NB4 (cell line): ENCODE data around the gene LOC128125822.

Experiments used
- DNase-seq: peaks from one replicate; pipeline ENCODE4 v3.0.0; 2010; ENCODE audit warnings: low read depth
- H3K4me3 ChIP-seq: one replicate; pipeline ENCODE4 v1.5.1; 2011; ENCODE audit warnings: mild to moderate bottlenecking, low read depth, low read length, moderate library complexity
- CTCF ChIP-seq: IDR thresholded peaks from one replicate; pipeline ENCODE4 v1.5.1; 2012; ENCODE audit warnings: low read depth, low read length
- MAX ChIP-seq: IDR thresholded peaks from 2 replicates; pipeline ENCODE4 v1.6.1; 2011; ENCODE audit warnings: low read depth, low read length
- MYC ChIP-seq: IDR thresholded peaks from 2 replicates; pipeline ENCODE4 v1.6.1; 2011; ENCODE audit warnings: low read depth, low read length
- POLR2A ChIP-seq: IDR thresholded peaks from 2 replicates; pipeline ENCODE4 v1.6.1; 2011; ENCODE audit warnings: mild to moderate bottlenecking; ENCODE audit not compliant: insufficient read length; ENCODE audit errors: extremely low read depth

LOC128125822 gene

GRCh38 chr6:63537201-63537958 lies 34.9 kb upstream of the LOC128125822 start:
- no peak for DNase-seq
- H3K4me3 ChIP-seq, result no peak overlapping the region
- no peak for TF ChIP-seq POLR2A
- TF ChIP-seq MYC, result no peak
- TF ChIP-seq MAX, result no peak
- no peak for TF ChIP-seq CTCF

GRCh38 chr6:63537959-63538300 lies 34.4 kb upstream of the LOC128125822 start:
- H3K4me3 ChIP-seq, result no peak overlapping the region
- TF ChIP-seq MAX (no peak), MYC (no peak), POLR2A (no peak), CTCF (no peak)
- DNase-seq, result no peak

GRCh38 chr6:63538550-63538949 lies 33.7 kb upstream of the LOC128125822 start:
- TF ChIP-seq MYC (no peak), CTCF (no peak)
- no peak for DNase-seq

GRCh38 chr6:63543001-63543400 lies 29.3 kb upstream of the LOC128125822 start:
- TF ChIP-seq MAX (no peak), CTCF (no peak), MYC (no peak), POLR2A (no peak)
- no peak overlapping the region for H3K4me3 ChIP-seq
- DNase-seq, result no peak

More at GRCh38 chr6:63538550-63538949, 33.7 kb upstream of the LOC128125822 start:
- no peak overlapping the region for H3K4me3 ChIP-seq

GRCh38 chr6:63543982-63544381 lies 28.3 kb upstream of the LOC128125822 start:
- DNase-seq, result no peak
- TF ChIP-seq CTCF, result no peak
- TF ChIP-seq POLR2A, result no peak
- no peak for TF ChIP-seq MYC
- TF ChIP-seq MAX, result no peak
- no peak overlapping the region for H3K4me3 ChIP-seq

GRCh38 chr6:63546236-63546635 lies 26.0 kb upstream of the LOC128125822 start:
- no peak for DNase-seq
- no peak overlapping the region for H3K4me3 ChIP-seq
- TF ChIP-seq MAX (no peak), CTCF (no peak), POLR2A (no peak), MYC (no peak)
